GM19239 (cell line): ENCODE measurements around the gene CRYGN.

Experiments used
- DNase-seq: peaks from one replicate; pipeline ENCODE4 v3.0.0; 2011; ENCODE audit warnings: low spot score; ENCODE audit not compliant: insufficient read length
- FAIRE-seq: peaks from 2 replicates; lab custom pipeline; 2011; peaks lifted over from hg19 to GRCh38; lab: Jason Lieb, UNC

CRYGN gene

DNA sequence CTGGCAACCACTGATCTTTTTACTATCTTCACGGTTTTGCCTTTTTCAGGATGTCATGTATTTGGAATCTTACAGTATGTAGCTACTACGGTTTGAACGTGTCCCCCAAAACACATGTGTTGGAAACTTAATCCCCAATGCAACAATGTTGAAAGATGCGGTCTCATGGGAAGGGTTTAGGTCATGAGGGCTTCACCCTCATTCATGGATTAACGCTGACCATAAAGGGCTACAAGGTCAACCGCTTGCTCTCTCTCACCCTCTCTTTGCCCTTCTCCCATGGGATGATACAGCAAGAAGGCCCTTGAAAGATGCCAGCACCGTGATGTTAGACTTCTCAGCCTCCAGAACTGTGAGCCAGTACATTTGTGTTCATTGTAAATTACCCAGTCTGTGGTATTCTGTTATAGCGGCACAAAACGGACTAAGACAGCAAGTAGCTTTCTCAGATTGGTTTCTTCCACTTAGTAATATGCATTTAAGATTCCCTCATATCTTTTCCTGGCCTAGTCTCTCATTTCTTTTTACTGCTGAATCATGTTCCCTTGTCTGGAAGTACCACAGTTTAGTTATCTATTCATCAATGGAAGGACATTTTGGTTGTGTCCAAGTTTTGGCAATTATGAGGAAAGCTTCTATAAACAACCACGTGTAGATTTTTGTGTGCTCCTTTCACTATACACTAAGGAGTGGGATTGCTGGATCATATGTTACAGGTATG, 3.0 kb upstream of the CRYGN start:
- FAIRE-seq = no peak
- DNase-seq = no peak

DNA sequence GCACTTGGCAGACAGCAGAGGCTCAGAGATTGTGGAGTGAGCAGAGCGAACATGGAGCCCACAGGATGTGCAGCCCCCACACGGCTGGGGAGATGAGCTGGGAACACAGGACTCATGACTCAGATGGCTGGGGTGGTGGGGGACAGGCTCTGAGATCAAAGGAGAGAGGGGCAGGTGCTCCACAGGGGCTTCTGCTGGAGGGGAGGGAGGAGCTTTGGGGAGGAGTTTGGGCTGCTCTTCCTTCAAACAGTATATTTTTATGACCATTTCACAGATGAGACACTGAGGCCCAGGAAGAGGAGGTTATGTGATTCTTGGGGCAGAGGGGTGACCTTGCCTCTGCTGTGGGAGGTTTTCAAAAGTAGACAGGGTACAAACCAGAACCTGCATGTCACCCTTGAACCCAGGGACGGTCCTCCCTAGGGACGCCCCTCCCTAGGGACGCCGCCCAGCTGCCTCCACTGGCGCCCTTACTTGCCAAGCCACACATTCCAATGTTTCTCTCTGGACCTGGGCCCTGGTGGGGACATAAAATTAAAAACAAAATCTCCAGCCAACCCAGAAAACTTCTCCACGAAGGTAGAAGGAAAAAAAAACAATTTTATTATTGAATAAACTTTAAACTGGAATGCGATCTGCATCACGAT, 981 bp upstream of the CRYGN start:
- FAIRE-seq = no peak
- DNase-seq = no peak

DNA sequence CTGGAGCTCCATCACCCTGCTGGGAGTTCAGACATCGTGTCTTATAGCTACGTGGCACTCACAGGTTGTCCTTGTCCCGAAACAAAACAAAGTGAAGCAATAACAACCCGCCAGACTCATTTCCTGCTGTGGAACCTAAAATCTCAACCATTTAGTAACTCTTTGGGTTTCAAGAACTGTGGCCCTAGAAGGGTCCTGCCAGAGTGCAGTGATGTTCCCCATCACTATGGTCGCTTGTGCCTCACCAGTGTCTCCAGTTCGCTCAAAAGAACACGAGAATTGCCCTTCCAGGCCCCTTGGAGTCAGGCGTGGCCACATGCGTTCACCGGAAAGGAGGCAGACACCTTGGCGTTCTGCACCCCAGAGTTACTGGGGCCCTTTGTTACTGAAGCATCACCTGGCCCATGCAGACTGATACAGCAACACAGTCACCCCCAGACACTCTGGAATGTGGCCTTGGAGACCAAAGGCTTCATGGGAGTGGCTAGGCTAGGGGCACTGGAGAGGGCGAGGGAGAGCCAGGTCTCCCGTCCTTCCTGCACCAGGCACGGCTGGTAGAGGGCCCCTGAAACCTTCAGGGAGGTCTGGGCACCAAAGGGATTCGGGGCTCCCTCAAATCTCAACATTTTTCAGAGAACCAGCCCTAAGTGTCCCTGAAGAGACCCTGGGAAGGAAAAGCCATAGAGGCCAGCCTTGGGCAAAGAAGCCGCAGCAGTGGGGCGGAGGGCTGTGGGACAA, 908 bp downstream of the CRYGN start:
- FAIRE-seq = no peak
- no peak for DNase-seq

DNA sequence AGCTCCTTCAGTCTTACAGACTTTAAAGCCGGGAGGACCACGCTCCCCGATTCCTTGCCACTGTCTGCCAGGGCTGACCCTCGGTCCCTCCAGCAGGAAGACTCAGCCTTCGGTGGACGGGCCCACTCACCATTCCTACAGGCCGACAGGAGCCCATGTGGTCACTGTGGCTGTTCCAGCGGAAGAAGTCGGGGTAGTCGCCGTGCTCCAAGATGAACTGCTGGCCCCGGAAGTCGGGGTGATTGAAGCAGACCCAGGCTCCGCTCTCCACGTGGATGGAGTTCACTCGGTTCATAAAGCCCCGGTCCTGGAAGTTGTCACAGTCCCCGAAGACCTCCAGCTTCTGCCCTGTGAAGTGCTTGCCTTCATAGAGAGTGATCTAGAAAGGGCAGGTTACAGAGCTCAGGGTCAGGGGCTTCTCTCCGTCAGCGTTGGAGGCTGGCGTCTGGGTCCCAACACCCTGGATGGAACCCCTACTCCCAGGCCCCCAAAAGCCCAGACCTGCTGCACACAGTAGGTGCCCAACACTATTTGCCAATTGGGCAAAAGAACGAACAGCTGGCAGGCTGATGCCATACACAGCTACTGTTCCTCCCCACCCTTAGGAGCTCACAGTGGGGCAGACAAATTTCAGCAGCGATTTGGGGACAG, 1.9 kb downstream of the CRYGN start:
- no peak for FAIRE-seq
- no peak for DNase-seq

DNA sequence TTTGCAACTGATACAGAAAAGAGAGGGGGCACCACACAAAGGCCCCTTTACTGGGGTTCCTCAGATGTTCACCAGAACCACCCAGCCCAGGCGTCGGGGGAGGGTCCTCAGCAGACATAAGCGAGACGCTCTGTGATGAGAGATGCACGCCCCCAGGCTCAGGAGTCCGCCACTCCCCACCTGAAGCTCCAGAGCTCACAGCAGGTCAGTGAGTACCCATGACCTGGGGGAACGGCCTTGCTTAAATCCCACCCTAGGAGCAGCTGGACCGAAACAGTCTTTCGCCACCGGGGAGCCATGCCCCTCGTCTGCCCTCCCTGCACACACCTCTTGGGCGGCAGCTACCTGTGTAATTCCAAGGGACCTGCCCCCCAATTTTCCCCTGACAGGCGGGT, 2.8 kb downstream of the CRYGN start:
- no peak for DNase-seq

DNA sequence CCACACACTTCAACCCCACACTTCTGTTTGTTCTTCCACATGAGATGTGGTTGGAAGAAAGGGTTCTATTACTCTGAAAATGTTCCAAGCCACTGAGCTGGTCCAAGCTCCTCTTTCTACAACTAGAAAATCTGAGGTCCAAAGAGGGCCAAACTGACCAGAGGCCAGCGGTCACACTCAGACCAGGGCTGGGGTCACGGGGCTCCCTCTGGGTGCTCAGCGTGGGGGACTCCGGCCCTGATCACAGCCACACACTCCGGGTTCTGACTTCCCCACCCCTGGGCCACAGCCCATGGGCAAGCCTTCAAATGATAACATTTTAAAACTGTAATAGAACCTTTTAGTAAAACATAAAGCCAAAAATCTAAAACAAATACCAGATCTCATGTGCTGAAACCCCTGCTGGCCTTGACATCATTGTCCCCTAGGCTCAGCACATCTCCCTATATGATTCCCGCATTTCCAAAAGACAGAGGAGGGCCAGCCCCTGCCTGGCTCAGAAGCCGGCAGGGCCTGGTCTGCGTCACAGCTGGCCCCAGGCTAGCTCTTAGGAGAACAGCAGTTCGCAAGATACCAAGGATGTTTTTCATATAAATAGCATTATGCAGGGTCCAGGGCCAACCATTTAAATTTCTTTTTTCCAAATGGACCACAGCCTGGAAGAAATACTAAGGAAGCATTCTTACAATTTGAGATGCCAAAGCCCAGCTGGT, 3.3 kb downstream of the CRYGN start:
- DNase-seq = no peak
- FAIRE-seq = no peak

More for the DNA sequence above, 2.8 kb downstream of the CRYGN start:
- FAIRE-seq = no peak

DNA sequence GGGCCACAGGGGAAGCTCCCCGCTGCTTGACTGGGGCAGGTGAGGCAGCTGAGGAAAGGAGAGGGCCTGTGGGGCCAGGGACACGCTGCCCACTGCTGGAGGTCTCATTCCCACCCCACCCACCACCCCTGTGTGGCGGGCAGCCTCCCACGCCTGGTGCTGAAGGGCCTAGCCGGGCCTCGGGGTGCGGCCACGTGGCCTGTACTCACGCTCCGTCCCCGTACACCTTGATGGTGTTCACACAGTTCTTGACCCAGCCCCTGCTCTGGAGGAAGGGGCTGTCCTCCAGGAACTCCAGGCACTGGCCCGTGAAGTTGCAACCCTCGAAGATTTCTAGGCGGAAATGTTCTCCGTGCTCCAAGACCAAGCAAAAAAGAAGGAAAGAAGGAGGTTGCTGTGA, 4.0 kb downstream of the CRYGN start:
- FAIRE-seq (no peak), DNase-seq (no peak)

DNA sequence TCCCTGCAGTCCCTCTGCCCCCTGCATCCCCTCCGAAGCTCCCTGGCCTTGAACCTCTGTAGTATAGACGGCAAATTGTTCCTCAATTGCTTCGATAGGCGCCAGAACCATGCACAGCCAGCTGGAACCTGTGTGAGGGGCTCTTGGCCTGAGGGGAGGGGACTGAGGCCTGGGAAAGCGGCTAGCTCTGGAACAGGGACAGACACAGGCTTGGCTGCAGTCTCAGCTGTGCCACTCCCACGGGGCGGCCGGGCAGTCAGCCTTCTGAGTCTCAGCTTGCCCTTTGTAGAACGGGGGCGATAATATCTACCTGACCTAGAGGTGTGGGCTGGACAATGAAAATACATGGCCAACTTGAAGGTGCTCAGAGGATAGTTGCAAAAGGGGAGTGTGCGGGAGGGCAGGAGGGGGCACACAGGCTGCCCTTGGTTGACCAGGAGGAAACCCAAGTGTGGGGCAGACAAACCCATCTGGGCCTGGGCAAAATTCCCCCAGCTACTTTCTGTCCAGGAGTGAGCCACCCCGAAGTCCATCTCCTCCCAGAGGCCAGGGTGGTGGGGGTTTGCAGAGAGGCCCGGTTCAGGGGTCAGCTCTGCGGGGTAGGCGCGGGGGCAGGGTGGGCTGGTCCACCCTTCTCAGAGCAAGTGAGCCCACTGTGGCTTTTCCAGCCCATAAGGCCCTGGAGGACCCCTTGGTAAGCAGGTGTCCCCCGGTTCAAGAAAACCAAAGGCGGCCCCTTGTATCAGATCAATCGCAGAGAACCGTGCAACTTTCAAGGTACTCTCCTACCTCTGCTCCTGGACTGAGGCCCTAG, 4.6 kb downstream of the CRYGN start:
- DNase-seq (no peak), FAIRE-seq (no peak)

DNA sequence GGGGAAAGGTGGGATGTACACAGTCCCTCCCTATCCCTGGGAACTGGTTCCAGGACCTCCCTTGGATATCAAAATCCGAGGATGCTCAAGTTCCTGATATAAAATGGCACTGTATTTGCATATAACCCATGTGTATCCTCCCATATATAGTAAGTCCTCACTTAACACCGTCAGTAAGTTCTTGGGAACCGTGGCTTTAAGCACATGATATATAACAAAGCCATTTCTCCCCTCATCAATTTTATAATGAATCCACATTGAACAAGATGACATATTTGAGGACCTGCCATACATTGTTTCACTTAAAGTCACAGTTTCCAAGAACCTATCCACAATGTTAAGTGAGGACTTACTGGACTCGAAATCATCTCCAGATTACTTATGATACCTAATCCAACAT, 5.4 kb downstream of the CRYGN start:
- FAIRE-seq (no peak), DNase-seq (no peak)

DNA sequence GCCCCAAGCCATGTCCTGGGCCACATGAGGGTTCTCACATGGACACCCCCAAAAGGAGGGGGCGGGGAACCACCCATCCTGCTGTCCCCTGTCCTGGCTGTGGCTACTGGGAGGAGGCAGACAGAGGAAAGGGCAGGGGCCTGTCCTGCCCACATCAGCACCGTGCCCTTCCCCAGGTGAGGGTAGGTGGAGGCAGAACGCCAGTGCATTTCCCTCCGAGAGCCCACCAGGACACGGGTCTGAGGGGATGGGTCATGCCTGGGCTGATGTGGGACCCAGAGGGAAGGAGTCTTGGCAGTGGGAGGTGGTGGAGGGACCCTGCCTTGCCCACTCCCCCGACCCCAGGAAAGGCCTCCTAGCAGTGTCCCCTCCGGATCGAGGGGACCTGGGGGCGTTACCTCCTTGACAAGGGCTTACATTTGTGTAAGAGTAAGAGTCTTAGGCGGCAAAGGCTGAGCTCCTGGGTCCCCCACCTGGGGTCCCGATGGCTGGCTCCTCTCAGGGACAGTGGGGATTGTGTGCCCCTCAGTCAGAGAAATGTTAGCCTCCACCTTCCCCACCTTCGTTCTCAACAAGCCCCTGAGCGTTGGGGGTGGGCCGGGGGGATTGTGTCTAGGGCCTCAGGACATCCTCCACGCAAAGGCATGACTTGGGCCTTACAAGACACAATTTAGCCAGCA, 6.1 kb downstream of the CRYGN start:
- DNase-seq = no peak
- FAIRE-seq = no peak

DNA sequence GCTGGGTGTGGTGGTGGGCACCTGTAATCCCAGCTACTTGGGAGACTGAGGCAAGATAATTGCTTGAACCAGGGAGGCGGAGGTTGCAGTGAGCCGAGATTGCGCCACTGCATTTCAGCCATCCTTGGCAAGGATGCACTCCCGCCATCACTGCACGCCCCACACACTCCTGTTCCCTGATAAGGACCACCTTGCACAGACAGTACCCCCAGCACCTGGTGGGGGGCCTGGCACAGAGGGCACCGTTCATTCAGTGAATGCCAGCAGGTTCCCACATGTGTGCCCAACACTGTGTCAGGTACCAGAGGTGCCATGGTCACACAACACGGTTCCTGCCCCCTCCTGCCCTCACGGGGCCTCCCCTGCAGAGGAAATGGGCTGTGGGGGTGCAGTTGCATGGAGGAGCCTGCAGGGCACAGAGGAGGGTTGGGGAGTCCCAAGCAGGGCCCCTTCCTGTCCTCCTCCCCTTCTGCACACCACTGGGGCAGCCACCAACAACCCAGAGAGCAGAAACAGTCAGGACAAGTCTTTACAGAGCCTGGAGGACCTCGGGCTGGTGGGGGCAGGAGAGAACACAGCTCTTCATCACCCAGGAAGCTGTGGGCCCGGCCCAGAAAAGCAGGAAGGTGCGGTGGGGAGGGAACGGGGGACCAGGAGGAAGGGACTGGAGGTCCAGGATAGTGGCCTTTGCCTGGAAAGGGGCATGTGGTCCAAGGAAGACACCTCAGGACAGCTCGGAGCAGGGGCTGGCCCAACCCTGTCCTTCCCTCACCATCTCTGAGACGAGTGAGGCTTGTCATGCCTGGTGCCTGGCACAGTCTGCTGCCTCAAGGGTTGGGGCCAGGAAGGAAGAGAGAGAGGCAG, 7.1 kb downstream of the CRYGN start:
- peak; percentile 64 for DNase-seq
- no peak for FAIRE-seq

DNA sequence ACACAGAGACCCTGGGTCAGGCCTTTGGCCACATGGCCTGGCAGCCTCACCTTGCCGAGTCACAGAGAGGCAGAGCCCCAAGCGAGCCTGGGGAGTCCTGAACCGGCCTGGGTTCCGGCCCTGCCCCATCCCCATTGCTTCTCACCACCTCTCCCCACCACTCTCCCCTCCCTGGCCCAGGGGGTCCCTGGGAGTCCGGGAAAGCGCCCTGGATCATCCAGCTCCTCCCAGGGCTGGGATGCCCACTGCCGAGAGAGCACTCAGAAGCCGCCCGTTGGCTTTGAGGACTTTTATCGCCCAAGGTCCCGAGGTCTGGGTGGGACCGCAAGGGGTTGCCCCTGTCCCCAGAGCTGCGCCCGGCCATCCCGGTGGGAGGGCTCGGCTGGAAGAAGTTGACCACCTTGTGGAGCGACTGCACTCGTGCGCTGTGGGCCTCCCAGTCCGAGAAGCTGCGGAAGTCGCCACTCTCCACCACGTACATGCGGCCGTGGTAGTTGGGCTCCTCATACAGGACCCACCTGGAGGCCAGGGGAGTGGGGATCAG, 8.1 kb downstream of the CRYGN start:
- DNase-seq (no peak), FAIRE-seq (no peak)

DNA sequence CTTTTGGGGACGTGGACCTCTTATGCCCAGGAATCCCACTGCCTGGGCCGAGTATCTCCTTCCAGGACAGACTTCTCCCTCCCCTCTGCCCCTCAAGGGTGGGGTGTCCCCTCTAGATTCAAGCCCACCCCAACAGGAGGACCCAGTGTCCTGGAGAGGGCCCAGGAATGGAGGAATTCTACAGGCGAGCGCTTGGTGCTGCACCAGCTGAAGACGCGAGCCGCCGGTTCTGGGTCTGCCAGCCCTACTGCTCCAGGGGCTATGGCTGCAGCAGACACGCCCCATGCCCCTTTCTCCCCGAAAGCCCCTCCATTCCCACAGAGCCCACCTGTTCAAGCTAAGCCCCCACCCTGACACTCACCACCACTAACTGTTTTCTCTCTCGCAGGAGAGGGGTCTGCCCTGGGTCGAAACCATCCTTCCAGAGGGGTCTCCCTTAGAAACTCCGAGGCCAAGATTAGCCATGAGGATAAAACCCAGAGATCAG, 8.6 kb downstream of the CRYGN start:
- FAIRE-seq (no peak), DNase-seq (no peak)

DNA sequence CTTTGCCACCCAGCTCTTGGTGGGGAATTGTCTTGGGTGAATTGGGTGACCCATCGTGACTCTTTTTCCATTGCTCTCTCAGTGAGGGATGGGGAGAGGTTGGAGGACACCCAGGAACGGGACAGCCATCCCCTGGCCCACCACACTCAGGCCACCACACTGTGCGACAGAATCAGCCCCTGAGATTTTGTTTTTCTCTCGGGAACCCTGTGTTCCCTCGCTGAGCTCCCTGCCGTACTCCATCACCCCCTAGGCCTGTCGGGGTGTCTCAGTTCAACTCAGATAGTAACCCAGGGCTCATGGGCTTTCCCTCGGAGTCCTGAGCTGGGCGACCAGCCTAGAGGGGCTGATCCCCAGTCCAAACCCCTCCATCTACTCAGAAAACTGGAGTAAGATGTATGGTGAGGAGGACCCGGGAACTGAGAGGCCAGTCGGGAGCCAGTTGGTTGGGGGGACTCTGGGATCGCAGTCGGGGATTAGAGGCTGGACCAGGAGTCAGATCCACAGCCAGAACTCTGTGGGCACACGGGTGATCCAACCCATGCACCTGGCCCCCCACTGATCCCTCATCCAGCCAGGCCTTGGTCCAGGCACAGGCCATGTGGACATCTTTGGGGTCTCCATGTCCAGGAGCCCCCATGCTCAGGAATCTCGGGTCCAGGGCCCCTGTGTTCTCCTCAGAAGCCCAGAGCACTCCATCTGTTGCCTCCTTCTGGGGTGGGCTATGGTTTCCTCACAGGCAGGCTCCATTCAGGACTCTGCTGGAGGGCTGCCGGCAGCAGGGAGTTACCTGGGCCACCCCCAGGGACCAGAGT, 9.3 kb downstream of the CRYGN start:
- no peak for DNase-seq
- FAIRE-seq = no peak

DNA sequence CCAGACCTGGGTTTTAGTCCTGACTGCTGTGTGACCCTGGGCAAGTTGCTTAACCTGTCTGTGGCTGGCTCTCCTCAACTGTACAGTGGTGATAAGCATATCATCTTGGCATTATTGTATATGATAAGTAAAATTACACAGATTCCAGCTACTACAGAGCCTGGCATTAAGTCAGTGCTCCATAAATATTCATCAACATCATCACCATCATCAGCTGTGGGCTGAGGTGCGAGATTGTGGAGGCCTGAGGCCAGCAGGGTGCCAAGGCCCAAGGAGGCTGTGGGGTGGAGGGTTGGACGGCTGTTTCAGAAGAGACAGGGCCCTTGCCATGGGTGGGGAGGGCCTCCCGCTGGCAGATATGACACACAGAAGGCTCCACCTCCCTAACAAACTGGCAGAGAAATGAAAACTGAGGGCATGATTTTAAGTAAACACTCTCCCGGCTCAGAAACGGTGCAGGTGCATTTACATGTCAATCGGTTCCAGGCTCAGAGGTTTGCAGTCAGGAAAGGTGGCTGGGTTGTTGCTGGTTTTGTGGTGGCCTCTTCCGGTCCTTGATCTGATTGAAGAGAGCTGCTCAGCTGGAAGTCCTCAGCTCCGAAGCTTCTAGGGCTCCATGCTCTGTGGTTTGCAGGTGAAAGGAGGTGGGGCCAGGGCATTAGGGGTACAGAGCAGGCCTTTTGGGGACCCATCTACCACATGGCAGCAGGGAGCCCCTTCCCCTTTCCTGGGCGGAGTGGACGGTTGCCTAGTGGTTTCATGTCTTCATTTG, 10.2 kb downstream of the CRYGN start:
- peak; percentile 11 for FAIRE-seq

DNA sequence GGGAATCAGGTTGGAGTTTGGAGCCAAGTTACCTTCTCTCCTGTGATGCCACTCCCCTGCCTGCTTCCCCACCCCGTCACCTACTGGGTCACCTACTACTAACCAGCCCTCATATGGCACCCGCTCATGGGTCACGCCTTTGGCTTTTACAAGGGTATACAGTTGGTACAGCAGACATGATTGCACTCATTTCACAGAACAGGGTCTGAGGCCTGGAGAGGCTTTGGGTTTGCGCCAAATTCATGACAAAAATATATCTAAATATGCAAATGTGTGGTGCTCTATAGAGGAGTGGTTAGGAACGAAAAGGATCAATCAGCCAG, 10.7 kb downstream of the CRYGN start:
- FAIRE-seq = no peak

More for the DNA sequence above, 10.2 kb downstream of the CRYGN start:
- DNase-seq = peak; percentile 67

More for the DNA sequence above, 10.7 kb downstream of the CRYGN start:
- no peak for DNase-seq
